HEK293 (cell line): Measurements from ENCODE around the gene OPCML.

Experiments used
- CTCF ChIA-PET: fragments of 350-600 bp; formaldehyde crosslinking; extraction: SDS; loops from one replicate; lab custom pipeline; 2021; ENCODE audit warnings: antibody characterized with exemption; lab: Yijun Ruan, JAX
- POLR2A ChIA-PET: fragments of 300-600 bp; formaldehyde crosslinking; extraction: SDS; loops from one replicate; lab custom pipeline; 2020; ENCODE audit warnings: antibody characterized with exemption, inconsistent platforms; lab: Yijun Ruan, JAX
- H3K27ac ChIP-seq: fragments of 200-500 bp; sonication (Bioruptor generic); 2 replicates; pipeline ENCODE4 v1.5.1; 2014; ENCODE audit warnings: low read depth, low read length, control low read depth, inconsistent platforms; ENCODE audit errors: extremely low read depth
- H3K36me3 ChIP-seq, 2 experiments: fragments of 200-500 bp in 1 of 2; sonication (Bioruptor generic) in 1 of 2; 1 replicate in 1 of 2; 2 replicates in 1 of 2; pipeline ENCODE4 v1.5.1; 2014 to 2017; ENCODE audit warnings: inconsistent platforms in 2 of 2, low read length in 2 of 2; ENCODE audit not compliant: control insufficient read depth in 2 of 2, insufficient read depth in 1 of 2
- H3K4me1 ChIP-seq: fragments of 200-500 bp; sonication (Bioruptor generic); 2 replicates; pipeline ENCODE4 v1.5.1; 2014; ENCODE audit warnings: mild to moderate bottlenecking, low read length, inconsistent platforms; ENCODE audit not compliant: control insufficient read depth, insufficient read depth
- H3K4me3 ChIP-seq: 2 replicates; pipeline ENCODE4 v1.5.1; 2011; ENCODE audit warnings: low read depth, mild to moderate bottlenecking, control low read depth, low read length, moderate library complexity
- H3K9me3 ChIP-seq: fragments of 200-500 bp; sonication (Bioruptor generic); 2 replicates; pipeline ENCODE4 v1.5.1; 2014; ENCODE audit warnings: low read depth, low read length, inconsistent platforms; ENCODE audit not compliant: control insufficient read depth, insufficient read depth
- CTCF ChIP-seq: fragments of 450-650 bp; formaldehyde crosslinking; IDR thresholded peaks from 2 replicates; pipeline ENCODE4 v1.5.1; 2016; ENCODE audit warnings: missing biosample characterization, missing genetic modification characterization
- OVOL3 ChIP-seq: fragments of 450-650 bp; formaldehyde crosslinking; IDR thresholded peaks from 2 replicates; pipeline ENCODE4 v1.5.1; 2016; ENCODE audit warnings: missing biosample characterization, missing genetic modification characterization
- REST ChIP-seq: fragments of 450-650 bp; formaldehyde crosslinking; IDR thresholded peaks from 2 replicates; pipeline ENCODE4 v1.5.1; 2016; ENCODE audit warnings: missing biosample characterization, missing genetic modification characterization
- SETDB1 ChIP-seq: IDR thresholded peaks from one replicate; pipeline ENCODE4 v1.6.1; 2017; ENCODE audit warnings: mild to moderate bottlenecking, low read length, moderate library complexity, mixed read lengths; ENCODE audit not compliant: insufficient read length
- SP7 ChIP-seq: fragments of 450-650 bp; formaldehyde crosslinking; IDR thresholded peaks from 2 replicates; pipeline ENCODE4 v1.5.1; 2016; ENCODE audit warnings: missing biosample characterization, missing genetic modification characterization
- ZBTB49 ChIP-seq: fragments of 450-650 bp; formaldehyde crosslinking; IDR thresholded peaks from 2 replicates; pipeline ENCODE4 v1.5.1; 2016; ENCODE audit warnings: missing biosample characterization, missing genetic modification characterization, low read depth
- ZNF354C ChIP-seq: fragments of 450-650 bp; formaldehyde crosslinking; IDR thresholded peaks from 2 replicates; pipeline ENCODE4 v1.5.1; 2016; ENCODE audit warnings: missing biosample characterization, missing genetic modification characterization, low read depth, borderline replicate concordance
- ZNF521 ChIP-seq: fragments of 450-650 bp; formaldehyde crosslinking; IDR thresholded peaks from 2 replicates; pipeline ENCODE4 v1.5.1; 2017; ENCODE audit warnings: missing biosample characterization, mild to moderate bottlenecking, missing genetic modification characterization
- ZNF580 ChIP-seq: fragments of 450-650 bp; formaldehyde crosslinking; IDR thresholded peaks from 2 replicates; pipeline ENCODE4 v1.5.1; 2016; ENCODE audit warnings: missing biosample characterization, missing genetic modification characterization
- ZNF629 ChIP-seq: fragments of 450-650 bp; formaldehyde crosslinking; IDR thresholded peaks from 2 replicates; pipeline ENCODE4 v1.5.1; 2017; ENCODE audit warnings: missing biosample characterization, missing genetic modification characterization
- ZNF768 ChIP-seq: fragments of 450-650 bp; formaldehyde crosslinking; IDR thresholded peaks from 2 replicates; pipeline ENCODE4 v1.5.1; 2018; ENCODE audit warnings: missing biosample characterization, mild to moderate bottlenecking, missing genetic modification characterization
- ZNF785 ChIP-seq: fragments of 450-650 bp; formaldehyde crosslinking; IDR thresholded peaks from 2 replicates; pipeline ENCODE4 v1.5.1; 2016; ENCODE audit warnings: missing biosample characterization, missing genetic modification characterization
- ZSCAN4 ChIP-seq: fragments of 450-650 bp; formaldehyde crosslinking; IDR thresholded peaks from 2 replicates; pipeline ENCODE4 v1.5.1; 2017; ENCODE audit warnings: missing biosample characterization, missing genetic modification characterization
- ZSCAN5A ChIP-seq: fragments of 450-650 bp; formaldehyde crosslinking; IDR thresholded peaks from 2 replicates; pipeline ENCODE4 v1.5.1; 2016; ENCODE audit warnings: missing biosample characterization, missing genetic modification characterization

OPCML gene

GRCh38 chr11:132851247-132851646 lies 681.1 kb downstream of the OPCML start:
- Histone ChIP-seq H3K4me3 (no peak overlapping the region), H3K4me1 (no peaks in the 10 kb centered on the region), H3K27ac (no peak overlapping the region), H3K9me3 (no peaks in the 10 kb centered on the region), H3K36me3 (no peaks in the 10 kb centered on the region)
- TF ChIP-seq ZNF629 (tag by site-specific recombination) (no peak), ZNF785 (no peak), REST (tag by site-specific recombination) (no peak), ZNF354C (tag by site-specific recombination) (no peak)
- ChIA-PET CTCF (interaction anchor here (1.0 kb wide), 1 partner anchor 16 kb away, joined by 3 read pairs; no protein-coding TSS in a partner anchor), POLR2A (no interaction called here)

GRCh38 chr11:132850266-132850665 lies 682.0 kb downstream of the OPCML start:
- ChIA-PET CTCF (no interaction called here), POLR2A (no interaction called here)
- TF ChIP-seq ZBTB49 (tag by site-specific recombination) = no peak
- no peak for TF ChIP-seq ZNF580 (tag by site-specific recombination)
- TF ChIP-seq ZSCAN4 (tag by site-specific recombination) = no peak
- Histone ChIP-seq H3K4me1 (no peaks in the 10 kb centered on the region), H3K27ac (no peak overlapping the region), H3K9me3 (no peaks in the 10 kb centered on the region), H3K4me3 (no peak overlapping the region), H3K36me3 (no peaks in the 10 kb centered on the region)

GRCh38 chr11:132848336-132848735 lies 684.0 kb downstream of the OPCML start:
- ChIA-PET CTCF (no interaction called here), POLR2A (no interaction called here)
- H3K27ac ChIP-seq = no peak overlapping the region

GRCh38 chr11:132846075-132846474 lies 686.2 kb downstream of the OPCML start:
- H3K27ac ChIP-seq = no peak overlapping the region
- no peaks in the 10 kb centered on the region for H3K4me1 ChIP-seq
- H3K4me3 ChIP-seq = no peak overlapping the region
- ChIA-PET POLR2A (no interaction called here), CTCF (interaction anchor here (0.5 to 0.6 kb wide), 2 partner anchors 28 to 844 kb away, joined by 3 to 4 read pairs; no protein-coding TSS in a partner anchor)
- H3K36me3 ChIP-seq = no peaks in the 10 kb centered on the region
- H3K9me3 ChIP-seq = no peaks in the 10 kb centered on the region
- TF ChIP-seq ZSCAN5A (tag by site-specific recombination) = no peak
- no peak for TF ChIP-seq OVOL3 (tag by site-specific recombination)
- TF ChIP-seq CTCF (tag by site-specific recombination) = no peak
- no peak for TF ChIP-seq ZNF521 (tag by site-specific recombination)
- TF ChIP-seq ZNF354C (tag by site-specific recombination) = no peak
- TF ChIP-seq SETDB1 = no peak
- no peak for TF ChIP-seq ZNF768 (tag by site-specific recombination)
- no peak for TF ChIP-seq SP7 (tag by site-specific recombination)

More at GRCh38 chr11:132848336-132848735, 684.0 kb downstream of the OPCML start:
- H3K9me3 ChIP-seq = no peaks in the 10 kb centered on the region
- no peaks in the 10 kb centered on the region for H3K36me3 ChIP-seq
- no peak for TF ChIP-seq ZNF354C (tag by site-specific recombination)
- no peaks in the 10 kb centered on the region for H3K4me1 ChIP-seq
- no peak overlapping the region for H3K4me3 ChIP-seq
